ENCODE results near the gene P2RX5.
A peak's percentile ranks its signal among the peaks of the same experiment; 100 is the strongest.

Gene P2RX5

DNA sequence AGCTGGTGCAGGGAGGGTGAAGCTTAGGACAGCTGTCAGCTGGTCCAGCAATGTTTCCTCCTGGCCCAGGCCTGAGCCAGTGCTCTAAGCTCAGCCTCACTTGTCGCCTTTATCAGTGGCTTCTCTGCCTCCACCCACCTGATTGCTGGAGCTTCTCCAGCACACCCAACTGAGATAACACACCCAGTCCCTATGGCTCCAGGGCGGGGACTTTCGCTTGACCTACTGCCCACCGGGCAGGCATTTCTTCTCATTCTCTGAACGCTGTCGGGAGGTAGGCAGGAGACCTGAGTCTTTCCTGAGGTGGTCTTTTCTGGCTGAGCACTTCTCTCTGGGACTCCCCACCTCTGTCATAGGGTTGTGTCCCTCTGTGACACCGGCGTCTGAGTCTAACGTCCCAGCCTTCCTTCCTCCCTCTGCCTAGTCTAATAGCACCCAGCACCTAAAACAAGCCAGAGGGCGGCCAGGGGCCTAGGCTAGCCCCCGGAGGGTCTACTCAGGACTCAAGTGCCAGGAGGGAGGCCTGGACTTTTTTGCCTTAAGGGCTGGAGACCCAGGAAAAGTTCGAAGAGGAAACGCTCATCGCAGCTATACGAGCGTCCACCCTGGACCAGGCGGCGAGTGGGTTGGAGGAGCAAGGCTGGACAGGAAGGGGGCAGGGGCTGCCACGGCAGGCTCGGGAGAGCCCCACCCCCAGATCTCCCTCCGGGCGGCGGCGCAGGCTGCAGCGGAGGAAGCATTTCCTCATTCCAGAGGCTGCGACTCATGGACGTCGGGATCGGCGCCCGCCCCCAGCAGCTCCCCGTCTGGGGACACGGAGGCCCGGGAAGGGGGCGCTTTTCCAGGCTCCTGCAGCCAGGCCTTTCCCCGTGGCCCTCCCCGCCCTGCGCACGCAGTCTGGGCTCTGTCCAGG lies 28.3 kb downstream of the P2RX5 start:
- no peak for TF ChIP-seq JUND (IDR thresholded peaks at IDR 0.05; ENCODE audit: low read depth)
- in situ Hi-C loops (cut with HindIII; ENCODE audit: low pct_unique_long_range_greater_than_20kb, low sequenced_read_pairs) = no loop called here
- peak; percentile 73 to 87 for DNase-seq (ENCODE audit: low read depth in 1 of 2, low spot score in 1 of 2)

DNA sequence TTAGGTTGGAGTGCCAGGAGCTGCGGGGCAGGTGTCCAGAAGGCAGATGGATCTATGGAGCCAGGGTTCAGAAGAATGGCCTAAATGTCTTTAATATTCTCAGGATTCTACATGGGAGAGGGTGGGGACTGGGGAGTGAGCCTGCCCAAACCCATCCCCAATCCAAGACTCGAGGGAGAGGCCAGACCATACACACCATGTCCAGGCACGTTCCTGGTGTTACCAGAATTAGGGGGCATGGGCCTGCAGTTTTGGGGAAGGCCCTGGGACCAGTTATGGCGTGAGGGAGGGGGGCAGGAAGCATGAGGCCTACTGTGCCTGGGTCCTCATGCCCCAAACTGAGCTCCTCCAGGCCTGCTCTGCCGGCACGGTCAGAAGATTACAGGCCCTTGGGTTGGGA lies 29.4 kb downstream of the P2RX5 start:
- DNase-seq (ENCODE audit: low read depth in 1 of 2, low spot score in 1 of 2) = no peak
- no peak for TF ChIP-seq JUND (IDR thresholded peaks at IDR 0.05; ENCODE audit: low read depth)
- in situ Hi-C loops (cut with HindIII; ENCODE audit: low pct_unique_long_range_greater_than_20kb, low sequenced_read_pairs) = no loop called here

DNA sequence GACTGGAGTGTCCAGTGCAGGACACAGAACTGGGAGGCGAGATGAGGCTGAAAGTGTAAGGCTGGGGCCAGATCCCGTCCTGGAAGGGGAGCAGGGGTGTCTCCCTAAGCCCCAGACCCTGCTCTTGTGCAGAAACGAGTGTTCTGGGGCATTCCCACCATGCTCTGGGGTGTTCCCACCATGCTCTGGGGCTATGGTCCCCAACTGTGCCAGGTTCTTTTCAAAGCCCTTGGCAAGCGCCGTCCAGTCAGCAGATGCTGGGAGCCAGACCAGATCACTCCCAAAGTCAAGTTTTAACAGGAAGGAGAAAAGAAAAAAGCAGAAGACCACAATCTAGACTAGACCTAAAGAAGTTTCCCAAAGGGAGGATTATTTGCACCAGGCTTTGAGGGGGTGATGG lies 30.1 kb downstream of the P2RX5 start:
- no peak for TF ChIP-seq JUND (IDR thresholded peaks at IDR 0.05; ENCODE audit: low read depth)
- in situ Hi-C loops (cut with HindIII; ENCODE audit: low pct_unique_long_range_greater_than_20kb, low sequenced_read_pairs) = no loop called here
- no peak for DNase-seq (ENCODE audit: low read depth in 1 of 2, low spot score in 1 of 2)

DNA sequence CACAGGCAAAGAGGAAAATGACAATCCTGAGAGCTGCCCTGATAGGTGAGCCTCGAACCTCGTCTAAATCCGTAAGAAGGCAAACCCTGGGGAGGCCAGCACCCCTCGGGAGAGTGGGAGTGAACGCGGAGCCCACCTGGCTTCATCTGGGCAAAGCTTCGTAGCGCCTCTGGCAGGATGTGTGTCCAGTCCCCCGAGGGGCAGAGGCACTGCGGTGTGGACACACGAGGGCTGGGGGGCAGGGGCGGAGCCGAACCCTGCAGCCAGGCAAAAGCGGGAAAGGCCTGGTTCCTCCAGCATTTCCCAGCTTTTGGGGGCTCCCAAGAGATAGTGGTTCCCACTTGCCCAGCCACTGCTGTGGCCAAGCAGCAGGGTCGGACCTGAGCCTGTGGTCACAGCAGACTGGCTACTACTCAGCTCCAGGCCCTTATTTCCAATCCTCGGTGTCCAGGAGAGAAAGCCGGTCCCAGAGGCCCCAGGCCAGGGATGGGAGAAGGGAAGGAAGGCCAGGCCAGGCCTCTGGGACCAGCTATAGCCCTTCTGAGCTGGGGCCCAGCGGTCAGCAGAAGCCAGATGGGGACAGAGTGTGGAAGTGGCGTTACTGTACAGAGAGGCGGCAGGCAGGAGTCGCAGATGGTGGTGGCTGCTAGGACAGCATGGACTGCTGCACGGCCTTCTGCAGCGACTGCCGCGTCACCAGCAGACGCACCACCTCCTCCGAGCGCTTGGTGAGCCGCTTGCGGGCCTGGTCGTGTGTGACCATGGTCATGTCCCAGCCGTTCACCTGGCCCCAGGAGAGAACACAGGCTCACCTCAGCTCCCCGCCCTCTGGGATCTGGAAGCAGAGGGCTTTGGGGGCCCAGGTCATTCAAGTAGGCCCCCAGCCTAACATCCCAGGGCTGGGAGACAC lies 32.6 kb downstream of the P2RX5 start:
- DNase-seq (ENCODE audit: low read depth in 1 of 2, low spot score in 1 of 2) = no peak
- in situ Hi-C loops (cut with HindIII; ENCODE audit: low pct_unique_long_range_greater_than_20kb, low sequenced_read_pairs) = no loop called here
- no peak for TF ChIP-seq JUND (IDR thresholded peaks at IDR 0.05; ENCODE audit: low read depth)

DNA sequence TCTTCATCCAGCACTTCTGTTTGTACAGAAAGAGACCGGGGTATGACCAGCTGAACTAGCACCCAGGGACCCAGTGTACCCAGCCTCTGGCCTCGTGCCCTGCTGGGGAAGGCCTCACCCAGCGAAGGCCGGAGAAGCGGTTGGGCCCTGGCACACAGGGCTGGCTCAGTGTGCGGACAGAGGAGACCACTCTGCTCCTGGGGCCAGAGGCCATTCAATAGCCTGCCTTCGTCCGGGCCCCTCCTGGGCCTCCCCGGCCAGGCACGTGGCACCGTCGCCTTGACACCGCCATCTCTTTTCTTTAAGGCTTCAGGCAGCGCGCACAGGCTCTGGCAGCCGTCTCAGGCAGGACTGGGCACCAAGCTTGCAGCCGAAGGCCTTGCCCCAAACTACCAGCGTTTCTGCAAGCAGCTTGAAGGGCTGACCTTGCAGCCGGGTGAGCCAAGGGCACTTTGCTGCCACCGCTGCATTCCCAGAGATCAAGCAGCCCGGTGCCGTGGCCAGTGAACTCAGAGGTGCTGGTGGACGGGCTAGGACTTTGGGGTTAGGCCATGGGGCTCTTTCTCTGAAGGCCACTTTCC lies 35.6 kb downstream of the P2RX5 start:
- no peak for TF ChIP-seq JUND (IDR thresholded peaks at IDR 0.05; ENCODE audit: low read depth)
- in situ Hi-C loops (cut with HindIII; ENCODE audit: low pct_unique_long_range_greater_than_20kb, low sequenced_read_pairs) = no loop called here
- DNase-seq (ENCODE audit: low read depth in 1 of 2, low spot score in 1 of 2) = no peak

- in situ Hi-C loops (cut with HindIII; ENCODE audit: low pct_unique_long_range_greater_than_20kb, low sequenced_read_pairs) = no loop called here
- TF ChIP-seq JUND (IDR thresholded peaks at IDR 0.05; ENCODE audit: low read depth) = no peak
- DNase-seq (ENCODE audit: low read depth in 1 of 2, low spot score in 1 of 2) = no peak
Observed at GRCh38 chr17:3659541-3660111, 36.3 kb downstream of the P2RX5 start.

DNA sequence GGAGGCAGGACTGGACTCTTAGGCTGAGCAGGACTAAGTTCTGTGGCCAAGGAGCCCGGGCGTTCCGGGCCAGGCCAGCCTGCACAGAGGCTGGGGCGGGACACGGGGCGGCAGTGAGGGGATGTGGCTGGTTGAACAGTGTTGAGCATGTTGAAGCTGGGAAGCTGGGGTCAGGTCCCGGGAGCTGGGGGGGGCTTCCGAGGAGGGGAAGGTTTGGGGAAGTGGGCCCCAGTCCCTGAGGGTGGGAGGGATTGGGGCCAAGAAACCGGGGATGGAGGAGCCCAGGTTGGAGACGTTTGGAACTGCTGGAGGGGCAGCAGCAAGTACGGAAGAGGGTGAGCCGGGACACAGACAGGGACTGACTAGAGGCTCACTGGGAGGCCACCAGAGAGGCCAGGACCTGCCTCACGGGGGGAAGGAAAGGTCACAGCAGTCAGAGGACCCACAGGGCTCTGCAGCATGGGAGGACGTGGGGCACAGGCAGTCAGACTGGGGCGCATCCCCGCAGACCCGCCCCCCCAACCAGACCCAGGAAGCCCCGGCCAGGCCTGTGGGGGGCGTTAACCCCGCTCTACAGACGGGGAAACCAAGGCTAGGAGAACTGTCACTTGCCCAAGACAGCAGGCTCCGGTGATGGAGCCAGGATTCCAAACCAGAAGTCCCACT lies 37.0 kb downstream of the P2RX5 start:
- TF ChIP-seq JUND (IDR thresholded peaks at IDR 0.05; ENCODE audit: low read depth) = no peak
- in situ Hi-C loops (cut with HindIII; ENCODE audit: low pct_unique_long_range_greater_than_20kb, low sequenced_read_pairs) = no loop called here
- DNase-seq (ENCODE audit: low read depth in 1 of 2, low spot score in 1 of 2) = no peak

DNA sequence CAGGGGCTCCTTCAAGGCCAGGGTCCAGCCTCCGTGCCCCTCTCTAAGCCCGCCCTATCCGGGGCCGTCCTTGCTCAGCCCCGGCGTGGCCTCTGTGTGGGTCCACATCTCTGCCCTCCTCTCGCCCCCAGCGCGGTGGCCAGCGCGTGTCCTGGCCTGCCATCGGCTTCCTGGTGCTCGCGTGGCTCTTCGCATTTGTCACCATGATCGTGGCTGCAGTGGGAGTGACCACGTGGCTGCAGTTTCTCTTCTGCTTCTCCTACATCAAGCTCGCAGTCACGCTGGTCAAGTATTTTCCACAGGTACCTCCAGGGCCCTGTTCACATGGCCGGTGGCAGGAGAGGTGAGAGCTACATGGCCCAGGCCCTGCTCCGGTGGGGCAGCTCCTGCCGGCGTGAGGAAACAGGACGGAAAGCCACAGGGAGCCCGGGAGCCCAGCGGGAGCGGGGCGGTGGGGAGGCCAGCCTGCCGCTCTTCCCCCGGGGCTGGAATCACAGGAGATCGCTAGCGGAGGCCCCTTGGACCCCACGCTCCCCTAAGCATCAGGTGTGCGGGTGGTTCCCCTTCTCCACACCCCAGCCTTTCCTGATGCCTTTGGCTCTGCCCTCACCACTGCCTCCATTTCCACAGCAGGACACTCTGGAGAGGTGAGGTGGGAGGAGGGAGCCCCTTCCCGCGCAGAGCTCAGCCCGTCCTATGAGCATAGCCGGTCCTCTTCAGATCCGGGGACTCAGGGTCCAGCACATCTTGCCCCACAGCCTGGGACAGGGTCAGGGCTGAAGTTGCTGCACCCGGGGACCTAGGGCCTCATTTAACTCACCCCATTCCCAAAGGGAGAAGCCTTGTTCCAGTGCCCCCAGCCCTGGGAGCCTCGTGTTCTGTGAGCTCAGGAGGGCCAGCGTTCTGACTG lies 37.8 kb downstream of the P2RX5 start:
- in situ Hi-C loops (cut with HindIII; ENCODE audit: low pct_unique_long_range_greater_than_20kb, low sequenced_read_pairs) = no loop called here
- no peak for DNase-seq (ENCODE audit: low read depth in 1 of 2, low spot score in 1 of 2)

GRCh38 chr17:3657588-3657869 lies 38.4 kb downstream of the P2RX5 start:
- in situ Hi-C loops (cut with HindIII; ENCODE audit: low pct_unique_long_range_greater_than_20kb, low sequenced_read_pairs) = no loop called here
- no peak for TF ChIP-seq JUND (IDR thresholded peaks at IDR 0.05; ENCODE audit: low read depth)
- no peak for DNase-seq (ENCODE audit: low read depth in 1 of 2, low spot score in 1 of 2)

More for the DNA sequence above, 37.8 kb downstream of the P2RX5 start:
- TF ChIP-seq JUND (IDR thresholded peaks at IDR 0.05; ENCODE audit: low read depth) = no peak

GRCh38 chr17:3656755-3657587 lies 39.0 kb downstream of the P2RX5 start:
- TF ChIP-seq JUND (IDR thresholded peaks at IDR 0.05; ENCODE audit: low read depth) = no peak
- in situ Hi-C loops (cut with HindIII; ENCODE audit: low pct_unique_long_range_greater_than_20kb, low sequenced_read_pairs) = no loop called here
- no peak for DNase-seq (ENCODE audit: low read depth in 1 of 2, low spot score in 1 of 2)

Data from T47D (cell line).